NCI-H1105 (cell line): ENCODE measurements around the gene NTN4.
A peak's percentile ranks its signal among the peaks of the same experiment; 100 is the strongest.
"Not testable (repeated sequence)": the region's sequence is repeated elsewhere in the genome, so short reads cannot be mapped to it uniquely, and the experiment has no call there.

Experiments used
- DNase-seq: peaks from one replicate; lab custom pipeline; 2025; lab: John Stamatoyannopoulos, UW

The NTN4 gene

GRCh38 chr12:95623554-95624170, 166.9 kb downstream of the NTN4 start:
- DNase-seq = no peak

GRCh38 chr12:95622879-95623278, 167.7 kb downstream of the NTN4 start:
- no peak for DNase-seq

- no peak for DNase-seq
Measured at GRCh38 chr12:95621725-95622124, 168.8 kb downstream of the NTN4 start.

GRCh38 chr12:95620171-95620570, 170.4 kb downstream of the NTN4 start:
- DNase-seq = no peak

GRCh38 chr12:95616470-95616869, 174.1 kb downstream of the NTN4 start:
- not testable (repeated sequence) for DNase-seq

GRCh38 chr12:95615749-95616148, 174.8 kb downstream of the NTN4 start:
- no peak for DNase-seq

- no peak for DNase-seq
Measured at GRCh38 chr12:95614390-95614982, 176.1 kb downstream of the NTN4 start.

GRCh38 chr12:95613021-95613420, 177.5 kb downstream of the NTN4 start:
- no peak for DNase-seq

- DNase-seq = peak; percentile 88
Measured at GRCh38 chr12:95611676-95612309, 178.8 kb downstream of the NTN4 start.

GRCh38 chr12:95608252-95609033, 182.1 kb downstream of the NTN4 start:
- peak; percentile 21 for DNase-seq
